Effector memory CD4-positive, alpha-beta T cell (primary cell): Measurements from ENCODE around the gene SOWAHA.

Experiments
- DNase-seq, 3 donors: peaks; one replicate each; pipeline ENCODE4 v3.0.0-alpha.2; 2020
- H3K27ac ChIP-seq: 2 replicates; pipeline ENCODE4 v1.7.0; 2013; ENCODE audit warnings: mild to moderate bottlenecking, low read length, moderate library complexity; ENCODE audit not compliant: insufficient read depth, poor library complexity, severe bottlenecking
- H3K27me3 ChIP-seq: replicated peaks from 2 replicates; pipeline ENCODE4 v1.7.0; 2013; ENCODE audit warnings: mild to moderate bottlenecking, low read length; ENCODE audit not compliant: insufficient read depth, control insufficient read depth, poor library complexity, severe bottlenecking
- H3K36me3 ChIP-seq: 2 replicates; pipeline ENCODE4 v1.7.0; 2013; ENCODE audit warnings: mild to moderate bottlenecking, low read length, moderate library complexity; ENCODE audit not compliant: control insufficient read depth, insufficient read depth
- H3K4me1 ChIP-seq: 2 replicates; pipeline ENCODE4 v1.7.0; 2013; ENCODE audit warnings: low read length, mild to moderate bottlenecking; ENCODE audit not compliant: control insufficient read depth, insufficient read depth, poor library complexity, severe bottlenecking
- H3K4me3 ChIP-seq: 2 replicates; pipeline ENCODE4 v1.7.0; 2013; ENCODE audit warnings: low read length, low read depth, mild to moderate bottlenecking; ENCODE audit not compliant: insufficient read depth, poor library complexity, severe bottlenecking
- H3K9me3 ChIP-seq: 2 replicates; pipeline ENCODE4 v1.7.0; 2013; ENCODE audit warnings: mild to moderate bottlenecking, low read length, moderate library complexity; ENCODE audit not compliant: control insufficient read depth

SOWAHA gene

DNA sequence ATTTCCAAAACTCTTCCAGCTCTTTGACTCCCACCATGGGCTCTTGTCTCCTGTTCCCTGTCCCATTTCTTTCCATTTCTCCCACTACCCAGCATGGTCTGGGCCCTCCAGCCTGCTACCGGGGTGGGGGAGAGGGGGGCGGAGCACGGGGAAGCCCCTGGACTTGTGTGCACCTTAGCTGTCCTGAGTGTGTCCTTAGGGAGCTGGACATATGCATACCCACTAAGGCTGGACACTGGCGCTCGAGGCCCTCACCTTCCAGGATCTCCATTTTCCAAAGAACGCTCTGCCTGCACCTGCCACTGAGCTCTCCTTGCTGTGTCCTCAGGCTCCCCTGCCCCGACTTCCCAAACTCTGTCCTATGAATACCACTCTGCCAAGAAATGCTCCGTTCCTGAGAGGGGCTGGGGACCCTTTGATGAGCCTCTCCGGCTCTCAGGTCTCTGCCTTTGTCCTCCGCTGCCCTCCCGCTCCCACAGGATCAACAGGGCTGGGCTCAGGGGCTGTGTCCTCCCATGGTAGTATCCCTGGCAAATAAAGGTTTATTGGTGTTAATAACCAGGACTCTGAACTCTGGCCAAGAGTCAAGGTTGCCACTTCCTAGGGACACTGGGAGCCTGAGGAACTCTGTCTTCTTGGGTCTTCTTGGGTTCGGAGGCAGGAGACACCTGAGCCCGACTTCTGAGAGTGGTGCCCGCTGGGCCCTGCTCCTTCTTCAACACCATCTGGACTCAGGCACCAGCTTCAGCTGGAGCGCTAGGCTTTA lies 18.2 kb downstream of the SOWAHA start:
- Histone ChIP-seq H3K4me3 (no peak overlapping the region), H3K36me3 (no peaks in the 10 kb centered on the region), H3K27ac (no peak overlapping the region)

DNA sequence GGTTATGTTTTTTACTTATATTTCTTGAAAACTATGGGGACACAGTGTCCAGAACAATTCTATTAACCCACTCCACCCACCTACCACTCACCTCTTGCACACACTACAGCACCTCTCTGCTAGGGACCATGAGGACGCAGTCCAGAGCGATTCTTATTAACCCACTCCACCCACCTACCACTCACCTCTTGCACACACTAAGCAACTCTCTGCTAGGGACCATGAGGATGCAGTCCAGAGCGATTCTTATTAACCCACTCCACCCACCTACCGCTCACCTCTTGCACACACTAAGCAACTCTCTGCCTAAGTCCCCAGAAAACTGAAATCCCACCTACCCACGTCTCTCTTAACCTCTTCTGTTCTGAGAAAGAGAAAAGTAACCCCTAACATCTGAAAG lies 19.5 kb downstream of the SOWAHA start:
- Histone ChIP-seq H3K9me3 (no peaks in the 10 kb centered on the region), H3K27me3 (peaks cover 14% of the 10 kb centered on the region), H3K4me3 (no peak overlapping the region), H3K36me3 (no peaks in the 10 kb centered on the region), H3K27ac (no peak overlapping the region), H3K4me1 (peaks cover 8% of the 10 kb centered on the region)
- DNase-seq = no peak

More for the DNA sequence above, 18.2 kb downstream of the SOWAHA start:
- Histone ChIP-seq H3K9me3 (no peaks in the 10 kb centered on the region), H3K4me1 (peaks cover 8% of the 10 kb centered on the region), H3K27me3 (peaks cover 23% of the 10 kb centered on the region)
- DNase-seq = no peak

- Histone ChIP-seq H3K27ac (no peak overlapping the region), H3K9me3 (no peaks in the 10 kb centered on the region), H3K4me1 (peaks cover 8% of the 10 kb centered on the region), H3K4me3 (no peak overlapping the region), H3K27me3 (peaks cover 14% of the 10 kb centered on the region), H3K36me3 (no peaks in the 10 kb centered on the region)
- no peak for DNase-seq
Observed at GRCh38 chr5:132834057-132834456, 21.0 kb downstream of the SOWAHA start.

DNA sequence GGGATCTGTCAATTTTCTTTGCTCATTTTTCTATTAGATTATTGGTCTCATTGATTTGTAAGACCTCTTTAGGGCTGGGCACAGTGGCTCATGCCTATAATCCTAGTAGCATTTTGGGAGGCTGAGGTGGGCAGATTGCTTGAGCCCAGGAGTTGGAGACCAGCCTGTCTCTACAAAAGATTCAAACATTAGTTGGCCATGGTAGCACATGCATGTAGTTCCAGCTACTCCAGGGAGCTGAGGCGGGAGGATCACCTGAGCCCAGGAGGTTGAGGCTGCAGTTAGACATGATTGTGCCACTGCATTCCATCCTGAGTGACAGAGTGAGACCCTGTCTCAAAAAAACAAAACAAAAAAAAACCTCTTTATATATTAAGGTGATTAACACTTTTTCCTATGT lies 23.8 kb downstream of the SOWAHA start:
- Histone ChIP-seq H3K27me3 (no peaks in the 10 kb centered on the region), H3K27ac (no peak overlapping the region), H3K9me3 (no peaks in the 10 kb centered on the region), H3K4me1 (no peaks in the 10 kb centered on the region), H3K36me3 (no peaks in the 10 kb centered on the region), H3K4me3 (no peak overlapping the region)
- DNase-seq = no peak

- Histone ChIP-seq H3K36me3 (no peaks in the 10 kb centered on the region), H3K9me3 (no peaks in the 10 kb centered on the region), H3K27me3 (no peaks in the 10 kb centered on the region), H3K4me1 (no peaks in the 10 kb centered on the region), H3K27ac (no peak overlapping the region), H3K4me3 (no peak overlapping the region)
- no peak for DNase-seq
Observed at GRCh38 chr5:132837868-132838267, 24.8 kb downstream of the SOWAHA start.

DNA sequence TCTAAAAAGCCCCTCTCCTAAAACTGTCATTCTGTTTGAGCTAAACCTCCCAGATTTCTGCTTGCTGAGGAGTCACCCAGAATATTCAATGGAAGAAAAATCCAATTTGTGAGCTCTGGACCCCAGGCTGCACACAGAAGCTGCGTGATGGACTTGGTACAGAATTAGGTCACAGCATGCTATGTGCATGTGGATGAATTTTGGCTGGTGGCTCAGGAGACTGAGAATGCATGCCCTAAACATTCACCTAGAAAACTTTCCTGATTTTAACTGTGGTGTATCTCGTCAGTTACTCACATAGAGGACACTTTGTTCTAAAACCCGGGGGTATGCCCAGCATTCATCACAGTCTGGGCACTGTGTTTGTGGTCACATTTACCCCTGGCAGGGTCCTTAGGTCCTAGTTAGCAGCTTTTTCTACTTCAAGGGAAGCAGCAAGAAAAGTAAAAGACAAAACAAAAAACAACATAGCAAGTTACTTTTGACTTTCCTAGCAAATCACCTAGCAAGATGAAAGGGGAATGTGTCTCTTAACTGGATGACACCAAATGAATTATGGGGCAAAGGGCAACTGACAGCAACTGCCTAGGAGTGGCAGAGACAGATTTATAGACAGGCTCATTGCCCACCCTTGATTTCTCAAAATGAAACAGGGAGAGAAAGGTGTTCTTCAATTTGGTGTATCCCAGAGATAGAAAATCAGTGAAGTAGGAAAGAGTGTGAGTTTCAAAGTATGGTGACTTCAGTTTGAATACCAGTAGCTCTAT lies 25.6 kb downstream of the SOWAHA start:
- no peak overlapping the region for H3K4me3 ChIP-seq
- no peaks in the 10 kb centered on the region for H3K9me3 ChIP-seq
- no peaks in the 10 kb centered on the region for H3K27me3 ChIP-seq
- H3K4me1 ChIP-seq = no peaks in the 10 kb centered on the region
- no peaks in the 10 kb centered on the region for H3K36me3 ChIP-seq
- DNase-seq = no peak
- no peak overlapping the region for H3K27ac ChIP-seq

GRCh38 chr5:132839426-132840301 lies 26.6 kb downstream of the SOWAHA start:
- Histone ChIP-seq H3K9me3 (no peaks in the 10 kb centered on the region), H3K27ac (no peak overlapping the region), H3K4me3 (no peak overlapping the region), H3K36me3 (no peaks in the 10 kb centered on the region), H3K4me1 (no peaks in the 10 kb centered on the region), H3K27me3 (no peaks in the 10 kb centered on the region)
- no peak for DNase-seq

DNA sequence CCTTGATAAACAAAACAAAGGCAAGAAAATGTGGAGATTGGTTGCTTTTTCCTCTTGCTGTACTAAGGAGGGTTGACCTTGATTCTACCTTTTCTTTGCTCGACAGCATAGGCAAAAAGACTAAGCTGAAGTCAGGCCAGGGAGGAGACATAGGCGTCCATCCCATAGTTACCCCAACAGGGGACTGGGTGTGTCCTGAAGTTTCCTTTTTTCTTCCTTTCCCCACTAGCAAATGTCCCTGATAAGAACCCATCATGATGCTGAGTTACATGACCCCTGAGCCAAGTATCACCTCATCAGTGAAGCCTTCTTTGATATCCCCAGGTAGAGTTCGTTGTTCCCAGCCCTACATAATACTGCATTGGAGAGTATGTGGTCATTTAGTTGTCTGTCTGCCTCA lies 27.2 kb downstream of the SOWAHA start:
- Histone ChIP-seq H3K27ac (no peak overlapping the region), H3K4me1 (no peaks in the 10 kb centered on the region), H3K36me3 (no peaks in the 10 kb centered on the region), H3K4me3 (no peak overlapping the region), H3K9me3 (no peaks in the 10 kb centered on the region), H3K27me3 (no peaks in the 10 kb centered on the region)
- no peak for DNase-seq

GRCh38 chr5:132840896-132841295 lies 27.8 kb downstream of the SOWAHA start:
- H3K9me3 ChIP-seq = no peaks in the 10 kb centered on the region
- DNase-seq = no peak
- H3K27me3 ChIP-seq = no peaks in the 10 kb centered on the region
- no peak overlapping the region for H3K27ac ChIP-seq
- H3K4me1 ChIP-seq = no peaks in the 10 kb centered on the region
- no peaks in the 10 kb centered on the region for H3K36me3 ChIP-seq
- H3K4me3 ChIP-seq = no peak overlapping the region
